HG02642 (cell line): Measurements from ENCODE around the gene TTBK1.

Experiments used
- ATAC-seq: cut with Tn5 transposase; IDR thresholded peaks from one replicate; pipeline ENCODE4 v1.9.1; 2021; ENCODE audit warnings: mild to moderate bottlenecking; ENCODE audit not compliant: unreplicated experiment, poor library complexity

The TTBK1 gene

DNA sequence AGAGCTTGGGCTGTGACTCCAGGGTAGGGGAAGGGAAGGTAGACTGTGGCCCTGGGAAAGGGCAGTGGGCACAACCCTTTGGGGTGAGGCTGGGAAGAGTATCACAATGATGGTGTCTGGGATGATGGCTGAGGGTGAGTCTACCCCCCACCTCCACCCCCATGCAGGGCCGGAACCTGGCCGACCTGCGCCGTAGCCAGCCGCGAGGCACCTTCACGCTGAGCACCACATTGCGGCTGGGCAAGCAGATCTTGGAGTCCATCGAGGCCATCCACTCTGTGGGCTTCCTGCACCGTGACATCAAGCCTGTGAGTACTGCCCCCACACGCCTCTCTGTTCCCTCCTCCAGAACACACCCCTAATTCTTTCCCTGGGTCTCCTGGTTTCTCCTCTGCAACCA lies 10.1 kb downstream of the TTBK1 start:
- ATAC-seq: no peak

DNA sequence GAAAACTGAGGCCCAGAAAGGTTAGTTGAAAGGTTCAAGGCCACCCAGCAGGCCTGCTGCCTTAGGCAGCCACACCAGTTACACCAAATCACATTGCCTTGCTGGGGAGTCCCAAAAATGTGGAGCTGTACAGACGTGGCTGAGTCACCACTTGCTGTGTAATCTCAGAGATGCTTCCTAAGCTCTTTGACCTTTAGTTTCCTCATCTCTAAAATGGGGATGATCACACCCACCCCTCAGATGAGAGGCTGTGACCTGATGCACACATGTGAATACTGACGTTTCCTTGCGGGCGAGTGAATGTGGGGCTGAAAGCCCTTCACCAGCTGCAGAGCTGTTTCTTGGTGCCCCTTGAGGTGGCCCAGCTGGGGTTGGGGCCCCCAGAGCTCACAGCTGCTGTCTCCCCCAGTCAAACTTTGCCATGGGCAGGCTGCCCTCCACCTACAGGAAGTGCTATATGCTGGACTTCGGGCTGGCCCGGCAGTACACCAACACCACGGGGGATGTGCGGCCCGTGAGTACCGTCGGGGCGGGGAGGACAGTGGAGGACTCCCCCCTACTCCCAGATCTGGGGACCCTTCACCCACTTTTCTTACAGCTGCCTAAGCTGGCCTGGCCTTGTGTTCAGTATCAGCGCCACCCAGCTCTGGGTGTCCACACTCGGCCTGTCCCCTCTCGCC lies 11.0 kb downstream of the TTBK1 start:
- ATAC-seq: no peak

DNA sequence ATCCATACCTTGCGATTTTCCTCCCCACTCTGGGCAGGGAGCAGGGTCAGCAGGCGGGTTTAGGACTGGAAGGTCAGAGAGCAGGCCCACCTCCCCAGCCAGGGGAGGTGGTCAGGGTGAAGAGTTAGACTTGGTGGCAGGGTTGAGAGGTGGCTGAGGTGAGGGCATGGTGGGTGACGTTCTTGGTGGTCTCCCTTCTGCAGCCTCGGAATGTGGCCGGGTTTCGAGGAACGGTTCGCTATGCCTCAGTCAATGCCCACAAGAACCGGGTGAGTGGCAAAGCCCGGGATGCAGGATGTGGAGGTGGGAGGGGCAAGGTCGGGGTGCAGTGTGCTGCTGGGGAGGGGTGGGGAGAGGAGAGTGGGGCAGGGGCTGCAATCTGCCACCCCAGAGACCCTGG lies 11.6 kb downstream of the TTBK1 start:
- no peak for ATAC-seq

DNA sequence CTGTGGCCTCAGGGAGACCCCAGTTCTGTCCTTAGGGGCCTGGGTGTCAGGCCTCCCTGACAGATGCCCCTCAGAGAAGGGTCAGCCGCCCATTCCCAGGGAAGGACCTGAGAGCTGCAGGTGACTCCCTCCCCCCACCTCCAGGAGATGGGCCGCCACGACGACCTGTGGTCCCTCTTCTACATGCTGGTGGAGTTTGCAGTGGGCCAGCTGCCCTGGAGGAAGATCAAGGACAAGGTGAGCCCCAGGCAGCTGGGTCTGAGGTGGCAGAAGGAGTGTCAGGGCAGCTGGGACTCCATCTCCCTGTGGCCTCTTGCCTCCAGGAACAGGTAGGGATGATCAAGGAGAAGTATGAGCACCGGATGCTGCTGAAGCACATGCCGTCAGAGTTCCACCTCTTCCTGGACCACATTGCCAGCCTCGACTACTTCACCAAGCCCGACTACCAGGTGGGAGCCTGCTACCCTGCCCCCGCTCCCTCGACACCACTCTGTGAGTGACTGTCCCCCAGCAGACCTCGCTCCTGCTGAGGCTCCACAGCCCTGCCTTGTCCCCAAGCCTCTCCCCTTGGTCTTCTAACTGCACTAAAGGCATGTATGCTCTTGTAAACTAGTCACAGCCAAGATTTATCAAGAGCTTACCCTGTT lies 12.2 kb downstream of the TTBK1 start:
- no peak for ATAC-seq

DNA sequence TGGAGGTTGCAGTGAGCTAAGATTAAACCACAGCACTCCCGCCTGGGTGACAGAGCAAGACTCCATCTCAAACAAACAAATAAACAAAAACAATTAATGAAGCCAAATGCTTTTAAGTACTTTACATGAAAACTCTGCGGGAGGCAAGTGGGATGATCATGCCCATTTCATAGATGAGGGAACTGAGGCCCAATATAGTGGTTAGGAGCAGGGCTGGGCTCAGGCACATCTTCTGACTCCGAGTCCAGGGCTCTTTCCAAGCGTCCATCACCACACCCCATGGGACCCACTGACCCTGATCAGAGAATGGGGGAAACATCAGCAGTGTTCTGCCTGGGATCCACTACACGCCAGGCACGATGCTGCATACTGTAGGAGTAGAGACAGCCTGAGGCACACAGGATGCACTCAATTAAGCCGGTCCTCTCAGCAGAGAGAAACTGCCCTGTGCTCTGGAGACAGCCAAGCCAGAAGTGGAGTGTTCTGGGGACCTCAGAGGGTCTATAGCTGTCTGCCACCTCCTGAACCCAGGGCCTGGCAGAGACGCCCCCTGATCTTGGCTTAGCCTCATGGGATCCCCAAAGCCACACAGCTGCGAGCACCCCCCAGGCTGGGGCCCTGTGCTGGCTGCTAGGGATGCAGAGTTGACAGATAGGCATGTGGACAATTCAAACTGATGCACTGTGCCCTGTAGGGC lies 13.5 kb downstream of the TTBK1 start:
- no peak for ATAC-seq

DNA sequence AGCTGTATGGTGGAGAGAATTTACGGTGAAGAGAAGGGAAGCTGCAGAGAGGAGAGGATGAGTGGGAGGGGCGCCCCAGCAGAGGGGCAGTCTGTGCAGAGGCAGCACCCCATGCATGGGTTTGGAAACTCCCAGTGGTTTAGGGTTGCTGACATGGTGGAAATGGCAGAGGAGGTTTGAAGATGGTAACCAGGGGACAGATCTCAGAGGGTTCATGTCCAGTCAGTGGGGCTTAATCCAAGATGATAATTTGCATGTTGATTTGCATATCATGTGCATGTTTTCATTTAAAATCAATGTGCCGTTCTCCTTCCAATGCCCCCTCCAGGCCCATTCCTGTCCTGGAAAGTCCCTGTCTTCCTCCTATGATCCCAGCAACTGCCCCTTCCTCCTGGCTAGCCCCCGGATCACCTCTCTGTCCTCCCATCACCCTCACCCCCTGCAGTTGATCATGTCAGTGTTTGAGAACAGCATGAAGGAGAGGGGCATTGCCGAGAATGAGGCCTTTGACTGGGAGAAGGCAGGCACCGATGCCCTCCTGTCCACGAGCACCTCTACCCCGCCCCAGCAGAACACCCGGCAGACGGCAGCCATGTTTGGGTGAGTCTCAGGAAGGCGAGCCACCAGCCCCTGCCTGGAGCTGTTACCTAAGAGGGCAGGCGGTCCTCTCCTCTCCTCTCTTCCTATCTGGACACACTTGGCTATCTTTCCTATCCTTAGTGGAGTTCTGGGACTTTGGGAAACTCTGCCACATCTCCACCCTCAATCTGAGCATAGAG lies 14.3 kb downstream of the TTBK1 start:
- no peak for ATAC-seq

DNA sequence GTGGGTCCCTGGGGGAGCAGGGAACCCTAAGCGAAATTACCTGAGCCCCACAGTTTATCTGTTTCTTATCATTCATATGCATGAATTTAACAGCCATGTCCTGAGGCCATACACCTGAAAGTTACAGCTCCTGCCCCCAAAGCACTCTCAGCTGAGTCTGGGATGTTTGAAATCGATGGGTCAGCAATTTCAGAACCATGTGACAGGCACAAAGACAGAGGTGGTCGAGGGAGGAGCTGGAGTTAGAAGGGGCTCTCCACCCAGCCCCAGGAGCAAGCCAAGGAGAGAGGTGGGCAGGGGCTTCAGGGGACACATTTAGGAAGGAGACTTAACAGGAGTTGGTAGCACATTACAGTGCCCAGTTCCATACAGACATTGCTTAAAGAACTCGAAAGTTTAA lies 14.9 kb downstream of the TTBK1 start:
- ATAC-seq: no peak

DNA sequence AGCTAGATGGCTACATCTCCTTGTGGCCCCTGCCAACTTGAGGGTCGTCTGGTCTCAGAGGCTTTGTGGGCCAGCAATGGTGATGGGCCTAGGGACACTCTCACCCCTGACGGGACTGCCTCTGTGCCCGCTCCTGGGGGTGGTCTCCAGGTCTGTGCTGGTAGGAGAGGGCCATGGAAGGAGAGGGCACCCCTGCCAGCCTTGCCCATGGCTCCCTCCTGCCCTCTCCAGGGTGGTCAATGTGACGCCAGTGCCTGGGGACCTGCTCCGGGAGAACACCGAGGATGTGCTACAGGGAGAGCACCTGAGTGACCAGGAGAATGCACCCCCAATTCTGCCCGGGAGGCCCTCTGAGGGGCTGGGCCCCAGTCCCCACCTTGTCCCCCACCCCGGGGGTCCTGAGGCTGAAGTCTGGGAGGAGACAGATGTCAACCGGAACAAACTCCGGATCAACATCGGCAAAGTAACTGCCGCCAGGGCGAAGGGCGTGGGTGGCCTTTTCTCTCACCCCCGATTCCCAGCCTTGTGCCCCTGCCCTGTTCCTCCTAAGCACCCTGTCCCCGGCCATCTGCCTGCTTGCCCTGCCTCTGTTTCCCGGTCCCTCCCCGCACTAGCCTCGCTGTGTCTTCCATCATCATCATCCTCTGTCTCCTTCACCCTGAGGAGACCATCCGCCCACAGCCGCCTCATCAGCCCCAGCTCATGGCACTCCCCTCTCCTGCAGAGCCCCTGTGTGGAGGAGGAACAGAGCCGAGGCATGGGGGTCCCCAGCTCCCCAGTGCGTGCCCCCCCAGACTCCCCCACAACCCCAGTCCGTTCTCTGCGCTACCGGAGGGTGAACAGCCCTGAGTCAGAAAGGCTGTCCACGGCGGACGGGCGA lies 15.8 kb downstream of the TTBK1 start:
- no peak for ATAC-seq

DNA sequence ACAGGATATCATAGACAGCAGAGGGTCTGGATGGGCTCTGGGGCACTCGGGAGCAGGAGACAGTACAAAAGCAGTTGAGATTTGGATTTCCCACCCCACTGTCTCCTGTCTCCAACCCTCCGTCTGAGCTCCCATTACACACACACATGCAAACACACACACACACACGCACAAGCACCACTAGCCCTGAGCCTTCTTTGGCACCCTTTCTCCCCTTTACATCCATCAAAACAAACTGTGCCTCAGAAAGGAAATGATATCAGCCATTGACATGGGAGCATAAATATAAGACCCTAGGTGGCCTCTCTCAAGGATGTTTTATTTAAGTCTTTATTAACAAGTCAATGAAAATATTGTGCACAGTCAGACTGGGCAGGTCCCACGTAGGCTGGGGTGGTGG lies 17.5 kb downstream of the TTBK1 start:
- no peak for ATAC-seq

DNA sequence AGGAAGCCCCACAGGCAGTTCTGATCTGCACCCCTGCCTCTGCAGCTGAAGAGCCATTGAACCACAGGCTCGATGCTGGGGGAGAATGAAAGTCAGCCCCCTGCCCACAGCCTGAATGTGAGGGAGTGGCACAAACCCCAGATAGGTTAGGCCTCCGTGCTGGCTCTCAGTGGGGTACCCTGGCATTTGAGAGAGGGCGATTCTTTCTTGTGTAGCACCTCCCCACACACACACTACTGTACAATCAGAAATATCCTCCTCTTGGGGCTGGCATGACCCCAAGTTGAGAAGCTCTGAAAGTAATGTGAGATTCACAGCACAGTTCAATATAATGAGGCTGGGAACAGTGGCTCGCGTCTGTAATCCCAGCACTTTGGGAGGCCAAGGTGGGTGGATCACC lies 17.9 kb downstream of the TTBK1 start:
- no peak for ATAC-seq

DNA sequence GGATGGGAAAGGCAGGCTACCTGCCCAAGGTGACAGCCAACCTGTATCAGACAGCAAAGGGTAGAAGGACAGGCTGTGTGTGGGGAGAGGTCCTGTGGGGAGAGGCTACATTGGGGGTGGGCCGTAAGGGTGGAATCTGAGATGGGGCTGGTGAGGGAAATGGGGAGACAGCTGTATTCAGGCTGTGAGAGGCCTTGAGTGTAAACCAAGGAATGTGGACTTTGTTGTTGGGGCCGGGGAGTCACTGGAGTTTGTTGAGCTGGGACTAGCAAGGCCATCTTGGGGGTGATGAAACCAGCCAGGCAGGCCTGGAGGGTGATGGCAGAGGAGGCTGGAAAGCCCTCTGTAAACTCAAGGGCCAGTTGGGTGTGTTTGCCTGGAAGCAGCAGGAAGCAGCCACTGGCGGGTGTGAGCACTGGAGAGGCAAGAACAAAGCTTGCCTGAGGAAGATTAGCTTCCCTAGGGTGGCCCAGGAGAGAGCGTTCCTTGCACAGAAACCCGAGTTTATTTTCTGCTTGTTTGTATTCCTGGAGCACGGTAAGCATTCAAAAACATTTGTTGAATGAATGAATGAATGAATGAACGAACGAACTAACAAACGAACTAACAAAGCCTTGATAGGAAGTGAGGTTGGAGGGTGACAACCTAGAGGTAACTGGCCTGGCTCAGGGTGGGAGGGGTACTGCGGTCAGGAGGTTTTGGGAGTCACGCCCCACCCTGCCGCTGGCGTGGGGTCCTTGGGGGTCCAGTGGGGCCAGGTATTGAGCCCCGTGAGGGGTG lies 18.9 kb downstream of the TTBK1 start:
- no peak for ATAC-seq

DNA sequence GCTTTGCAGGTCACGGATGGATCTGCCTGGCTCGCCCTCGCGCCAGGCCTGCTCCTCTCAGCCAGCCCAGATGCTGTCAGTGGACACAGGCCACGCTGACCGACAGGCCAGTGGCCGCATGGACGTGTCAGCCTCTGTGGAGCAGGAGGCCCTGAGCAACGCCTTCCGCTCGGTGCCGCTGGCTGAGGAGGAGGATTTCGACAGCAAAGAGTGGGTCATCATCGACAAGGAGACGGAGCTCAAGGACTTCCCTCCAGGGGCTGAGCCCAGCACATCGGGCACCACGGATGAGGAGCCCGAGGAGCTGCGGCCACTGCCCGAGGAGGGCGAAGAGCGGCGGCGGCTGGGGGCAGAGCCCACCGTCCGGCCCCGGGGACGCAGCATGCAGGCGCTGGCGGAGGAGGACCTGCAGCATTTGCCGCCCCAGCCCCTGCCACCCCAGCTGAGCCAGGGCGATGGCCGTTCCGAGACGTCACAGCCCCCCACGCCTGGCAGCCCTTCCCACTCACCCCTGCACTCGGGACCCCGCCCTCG lies 19.6 kb downstream of the TTBK1 start:
- no peak for ATAC-seq

DNA sequence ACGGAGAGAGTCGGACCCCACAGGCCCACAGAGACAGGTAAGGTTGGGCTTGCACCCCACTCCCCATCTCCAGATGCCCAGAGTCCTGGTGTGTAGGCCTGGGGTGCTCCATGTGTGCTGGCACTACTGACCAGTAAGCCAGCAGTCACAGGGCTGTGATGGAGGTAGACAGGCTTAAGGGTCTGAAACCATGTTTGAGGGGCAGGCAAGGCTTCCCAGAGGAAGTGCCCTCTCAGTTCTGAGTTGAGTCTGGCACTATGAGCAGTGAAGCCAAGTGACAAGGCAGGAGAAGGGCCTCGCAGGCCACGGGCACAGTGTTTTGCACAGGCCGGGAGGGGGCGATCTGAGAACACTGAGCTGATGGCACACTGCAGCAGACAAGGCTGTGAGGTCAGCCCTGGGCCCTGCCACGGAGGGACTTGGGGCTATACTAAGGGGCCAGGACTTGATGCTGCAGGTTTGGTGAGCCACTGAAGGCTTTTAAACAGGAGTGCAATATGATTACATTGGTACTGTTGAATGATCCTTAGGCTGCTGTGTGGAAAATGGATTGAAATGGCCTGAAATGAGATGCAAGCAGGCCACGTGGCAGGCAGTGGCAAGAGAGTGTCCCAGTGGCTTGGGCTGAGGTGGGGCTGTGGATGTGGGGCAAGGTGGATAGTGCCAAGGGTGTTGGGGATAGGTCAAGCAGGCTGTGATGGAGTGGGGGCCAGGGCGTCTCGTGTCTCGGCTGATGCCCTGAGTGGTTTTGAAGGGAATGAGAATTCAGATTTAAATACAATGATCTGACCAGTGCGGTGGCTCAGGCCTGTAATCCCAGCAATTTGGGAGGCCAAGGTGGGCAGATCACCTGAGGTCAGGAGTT lies 20.3 kb downstream of the TTBK1 start:
- peak; percentile 74 for ATAC-seq

DNA sequence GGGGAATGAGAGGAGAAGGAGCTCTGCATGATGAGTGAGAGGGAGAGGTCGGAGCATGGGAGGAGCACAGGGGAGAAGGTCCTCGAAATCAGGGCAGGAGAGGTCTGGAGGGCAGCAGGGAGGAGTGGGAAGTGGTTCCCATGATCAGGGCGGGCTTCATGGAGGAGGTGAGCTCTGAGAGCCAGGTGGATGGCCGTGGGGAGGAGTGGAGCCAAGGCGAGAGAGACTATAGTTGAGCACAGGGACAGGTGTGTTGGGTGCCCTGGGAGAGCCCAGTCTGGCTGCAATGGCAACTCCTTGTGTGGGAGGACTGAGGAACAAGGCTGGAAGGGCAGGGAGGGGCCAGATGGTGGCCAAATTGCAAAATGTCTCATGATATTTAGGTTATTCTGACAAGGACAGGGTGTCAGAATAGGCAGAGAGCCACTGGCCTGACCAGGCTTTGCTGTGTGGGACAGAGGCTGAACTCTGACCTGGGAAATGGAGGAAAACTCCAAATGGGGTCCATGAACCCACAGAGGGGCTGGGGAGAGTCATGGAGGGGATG lies 21.4 kb downstream of the TTBK1 start:
- ATAC-seq: no peak

DNA sequence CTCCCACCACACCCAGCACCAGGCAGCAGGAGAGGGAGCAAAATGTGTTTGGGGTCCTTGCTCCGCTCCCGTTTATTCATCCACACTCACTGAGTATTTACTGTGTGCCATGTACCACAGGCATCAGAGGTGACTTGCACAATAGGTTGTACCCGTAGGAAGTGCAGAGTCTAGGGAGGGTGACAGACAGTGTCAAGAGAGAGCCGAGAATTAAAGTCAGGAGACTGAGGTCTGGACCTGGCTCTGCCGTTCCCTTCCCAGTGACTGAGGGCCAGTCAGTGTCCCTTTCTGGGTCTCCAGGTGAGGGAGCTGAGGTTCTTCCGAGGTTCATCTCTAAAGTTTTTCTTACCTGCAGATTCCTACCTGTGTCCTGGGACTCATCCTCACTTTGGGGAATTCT lies 22.3 kb downstream of the TTBK1 start:
- ATAC-seq: no peak

DNA sequence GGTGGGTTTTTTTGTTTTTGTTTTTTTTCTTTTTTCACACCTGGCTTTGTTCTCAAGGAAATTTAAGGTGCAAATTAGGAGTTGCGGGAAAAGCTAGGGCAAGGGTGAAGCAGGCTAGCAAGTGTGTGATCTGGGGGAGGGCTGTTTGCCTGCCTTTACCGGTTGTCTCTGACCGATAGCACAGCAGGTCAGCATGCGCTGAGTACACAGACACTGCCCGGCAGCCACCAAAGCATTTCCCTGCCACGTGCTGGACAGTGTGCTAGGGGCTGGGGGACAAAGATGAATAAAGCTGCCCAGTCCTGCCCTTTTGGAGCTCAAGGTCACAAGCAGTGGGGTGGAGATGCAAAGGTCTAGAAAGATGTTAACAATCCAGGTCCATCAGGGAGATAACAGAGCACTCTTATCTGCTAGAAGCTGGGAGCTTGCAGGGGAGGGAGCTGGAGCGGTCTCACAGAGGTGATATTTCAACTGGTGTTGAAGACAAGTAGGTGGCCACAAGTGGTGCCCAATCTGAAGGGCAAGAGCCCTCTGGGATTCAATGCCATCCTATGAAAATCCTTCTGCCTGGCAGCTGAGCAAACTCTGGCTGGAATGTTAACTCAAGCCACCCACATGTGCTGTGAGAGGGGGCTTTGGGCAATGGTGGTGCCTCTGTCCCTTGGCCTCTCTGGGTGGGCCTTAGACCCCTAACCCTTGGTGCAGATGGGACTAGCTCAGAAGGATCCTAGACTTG lies 24.5 kb downstream of the TTBK1 start:
- ATAC-seq: no peak

DNA sequence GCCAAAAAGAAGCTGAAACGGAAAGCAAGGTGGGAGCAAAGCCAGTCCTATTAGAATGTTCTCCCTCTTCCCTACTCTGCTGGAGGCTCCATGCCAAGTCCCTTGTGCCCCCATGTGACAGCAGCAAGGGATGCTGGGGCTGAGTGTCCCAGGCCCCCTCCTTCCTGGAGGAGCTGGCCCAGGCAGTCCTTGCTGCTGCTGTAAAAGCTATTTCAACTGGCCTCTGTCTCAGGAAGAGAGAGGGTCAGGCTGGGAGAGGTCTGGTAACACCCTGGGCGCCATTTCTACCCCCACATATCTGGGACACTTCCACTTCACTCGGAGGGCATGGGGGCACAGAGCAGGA lies 25.0 kb downstream of the TTBK1 start:
- ATAC-seq: no peak
